HG02938 (cell line): Measurements from ENCODE around the gene TULP3.
A peak's percentile ranks its signal among the peaks of the same experiment; 100 is the strongest.

ENCODE experiments used
- ATAC-seq: cut with Tn5 transposase; IDR thresholded peaks from one replicate; pipeline ENCODE4 v1.9.1; 2021; ENCODE audit warnings: mild to moderate bottlenecking, moderate library complexity; ENCODE audit not compliant: unreplicated experiment

Gene TULP3

GRCh38 chr12:2877047-2877952 lies 13.4 kb upstream of the TULP3 start, which contains the start of the genes FOXM1 and RHNO1:
TSS of gene FOXM1 (minus strand) at chr12:2877174. CDS start at chr12:2874478, 2,696 bp downstream.
TSS of gene RHNO1 (plus strand) at chr12:2877223. CDS start at chr12:2885367, 8,144 bp downstream.
- ATAC-seq = peak; percentile 66

- ATAC-seq = no peak
Observed at GRCh38 chr12:2877953-2878732, 12.5 kb upstream of the TULP3 start.

GRCh38 chr12:2879853-2880252 lies 10.8 kb upstream of the TULP3 start:
- ATAC-seq = no peak

- no peak for ATAC-seq
Observed at GRCh38 chr12:2884810-2885209, 5.9 kb upstream of the TULP3 start.

- no peak for ATAC-seq
Observed at GRCh38 chr12:2886768-2887450, 3.8 kb upstream of the TULP3 start.

GRCh38 chr12:2890001-2890387 lies 697 bp upstream of the TULP3 start:
- no peak for ATAC-seq

- ATAC-seq = peak; percentile 12
Observed at GRCh38 chr12:2891240-2892053, 756 bp downstream of the TULP3 start.

- no peak for ATAC-seq
Observed at GRCh38 chr12:2892246-2892645, 1.6 kb downstream of the TULP3 start.

GRCh38 chr12:2893007-2893406 lies 2.3 kb downstream of the TULP3 start:
- no peak for ATAC-seq

- ATAC-seq = no peak
Observed at GRCh38 chr12:2895051-2895451, 4.4 kb downstream of the TULP3 start.

- ATAC-seq = no peak
Observed at GRCh38 chr12:2895511-2895910, 4.8 kb downstream of the TULP3 start.

- ATAC-seq = no peak
Observed at GRCh38 chr12:2897418-2897817, 6.7 kb downstream of the TULP3 start.

GRCh38 chr12:2900642-2901041 lies 10.0 kb downstream of the TULP3 start:
- ATAC-seq = no peak

GRCh38 chr12:2902272-2902880 lies 11.7 kb downstream of the TULP3 start:
- no peak for ATAC-seq

GRCh38 chr12:2904260-2904659 lies 13.6 kb downstream of the TULP3 start:
- ATAC-seq = no peak

GRCh38 chr12:2912216-2912575 lies 21.5 kb downstream of the TULP3 start:
- ATAC-seq = no peak

GRCh38 chr12:2919249-2919648 lies 28.6 kb downstream of the TULP3 start:
- no peak for ATAC-seq

GRCh38 chr12:2922329-2922728 lies 31.6 kb downstream of the TULP3 start:
- ATAC-seq = no peak

GRCh38 chr12:2923057-2923456 lies 32.4 kb downstream of the TULP3 start:
- ATAC-seq = no peak

- no peak for ATAC-seq
Observed at GRCh38 chr12:2924019-2924418, 33.3 kb downstream of the TULP3 start.
